K562 (cell line): ENCODE results near the gene SLC7A5. TPM values are rescaled to one million over a fixed set of nuclear protein-coding genes. Genes with fewer than 3 reads are reported as not detected.

ENCODE experiments used
- ARID1B ChIP-seq: fragments of 450-650 bp; IDR thresholded peaks from 2 replicates; pipeline ENCODE4 v1.6.1; 2016; ENCODE audit warnings: antibody characterized with exemption, mild to moderate bottlenecking, inconsistent platforms
- ATF4 ChIP-seq: fragments of 450-650 bp; formaldehyde crosslinking; IDR thresholded peaks from 2 replicates; pipeline ENCODE4 v1.4.0; 2022; ENCODE audit warnings: mild to moderate bottlenecking, moderate library complexity
- BHLHE40 ChIP-seq: IDR thresholded peaks from 2 replicates; pipeline ENCODE4 v1.6.1; 2011; ENCODE audit warnings: low read length, improper control_type of control experiment
- CBFB ChIP-seq: sonication (generic); formaldehyde crosslinking; IDR thresholded peaks from 2 replicates; pipeline ENCODE4 v1.4.0; 2020; ENCODE audit warnings: mild to moderate bottlenecking, missing genetic modification reagents
- ELK3 ChIP-seq: fragments of 450-650 bp; formaldehyde crosslinking; IDR thresholded peaks from 2 replicates; pipeline ENCODE4 v1.4.0; 2020; ENCODE audit warnings: mild to moderate bottlenecking
- ETV5 ChIP-seq: sonication (generic); formaldehyde crosslinking; IDR thresholded peaks from 2 replicates; pipeline ENCODE4 v1.4.0; 2020; ENCODE audit warnings: low read depth, mild to moderate bottlenecking, missing genetic modification reagents
- GATAD2A ChIP-seq: fragments of 450-650 bp; IDR thresholded peaks from 2 replicates; pipeline ENCODE4 v1.6.1; 2017
- HIVEP1 ChIP-seq: fragments of 250-450 bp; sonication (Bioruptor Pico); IDR thresholded peaks from 2 replicates; pipeline ENCODE4 v1.4.0; 2020; ENCODE audit warnings: mild to moderate bottlenecking
- JUN ChIP-seq, 2 experiments: sonication (generic) in 1 of 2; formaldehyde crosslinking in 1 of 2; IDR thresholded peaks; 2 replicates each; pipeline versions ENCODE4 v1.6.1 to v1.8.0; 2012 to 2022; ENCODE audit warnings: borderline replicate concordance in 2 of 2, mild to moderate bottlenecking in 2 of 2, improper control_type of control experiment in 1 of 2, low read depth in 1 of 2, low read length in 1 of 2, missing genetic modification reagents in 1 of 2
- LARP7 ChIP-seq: fragments of 450-650 bp; IDR thresholded peaks from 2 replicates; pipeline ENCODE4 v1.6.1; 2016
- MCM5 ChIP-seq: fragments of 450-650 bp; IDR thresholded peaks from 2 replicates; pipeline ENCODE4 v1.6.1; 2016; ENCODE audit warnings: low read depth
- MECOM ChIP-seq: fragments of 250-450 bp; sonication (Bioruptor Pico); IDR thresholded peaks from 2 replicates; pipeline ENCODE4 v1.8.0; 2022; ENCODE audit warnings: inconsistent platforms
- MTA2 ChIP-seq: fragments of 450-650 bp; IDR thresholded peaks from 2 replicates; pipeline ENCODE4 v1.6.1; 2016; ENCODE audit warnings: low read depth
- NKRF ChIP-seq: fragments of 450-650 bp; IDR thresholded peaks from 2 replicates; pipeline ENCODE4 v1.6.1; 2016; ENCODE audit warnings: borderline replicate concordance
- NRF1 ChIP-seq, 2 experiments: fragments of 450-650 bp; IDR thresholded peaks in 1 of 2; conservative IDR thresholded peaks in 1 of 2; 2 replicates each; pipeline ENCODE4 v1.6.1; 2014; ENCODE audit warnings: mild to moderate bottlenecking in 2 of 2
- TCF15 ChIP-seq: fragments of 250-450 bp; sonication (Bioruptor Pico); IDR thresholded peaks from 2 replicates; pipeline ENCODE4 v1.8.0; 2022; ENCODE audit warnings: moderate library complexity, mild to moderate bottlenecking, inconsistent platforms
- ZNF239 ChIP-seq: fragments of 250-450 bp; sonication (Bioruptor Pico); IDR thresholded peaks from 2 replicates; pipeline ENCODE4 v1.4.0; 2020; ENCODE audit warnings: mild to moderate bottlenecking
- ZNF668 ChIP-seq: fragments of 250-450 bp; sonication (Bioruptor Pico); IDR thresholded peaks from 2 replicates; pipeline ENCODE4 v1.8.0; 2022; ENCODE audit warnings: mild to moderate bottlenecking, inconsistent platforms
- polyA plus RNA-seq, 8 experiments: library from polyadenylated mRNA; depleted of rRNA in 4 of 8; stranded (reverse) in 5 of 8; unstranded in 3 of 8; fragments of >200 nt; fragmentation: Nextera tagmentation in 2 of 8; fragmentation: Illumina TruSeq in 1 of 8; extraction: Ambion mirVana in 2 of 8; extraction: Trizol in 1 of 8; gene quantifications; 2 replicates each; pipeline versions ENCODE4 v1.2.1 to v1.2.3, GENCODE V29; 2011 to 2014; ENCODE audit warnings: inconsistent platforms in 1 of 8, missing spikeins in 1 of 8
- total RNA-seq, 7 experiments: library from RNA; depleted of rRNA in 6 of 7; stranded (reverse); fragments of >200 nt in 6 of 7; fragmentation: Illumina TruSeq in 2 of 7; extraction: Trizol in 2 of 7; gene quantifications; 2 replicates each; pipeline versions ENCODE4 v1.2.1 to v1.2.3, GENCODE V29; 2011 to 2021; ENCODE audit warnings: low replicate concordance in 1 of 7
- TF ChIP-seq, protein P1 (sequence below): sonication (generic); formaldehyde crosslinking; IDR thresholded peaks from 2 replicates; pipeline ENCODE4 v1.8.1; 2022; ENCODE audit warnings: missing genetic modification reagents
- TF ChIP-seq, protein P2 (sequence below), 2 experiments: fragments of 450-650 bp; conservative IDR thresholded peaks; 2 replicates each; pipeline ENCODE4 v1.6.1; 2017; ENCODE audit warnings: mild to moderate bottlenecking in 2 of 2, moderate library complexity in 2 of 2

The SLC7A5 gene
- total and polyA plus RNA-seq, 9 of the 15 experiments (the other 6 are each of a cell fraction or from before 2014, with no cell fraction given), result 1.9 to 220 (median 18.6) TPM

DNA sequence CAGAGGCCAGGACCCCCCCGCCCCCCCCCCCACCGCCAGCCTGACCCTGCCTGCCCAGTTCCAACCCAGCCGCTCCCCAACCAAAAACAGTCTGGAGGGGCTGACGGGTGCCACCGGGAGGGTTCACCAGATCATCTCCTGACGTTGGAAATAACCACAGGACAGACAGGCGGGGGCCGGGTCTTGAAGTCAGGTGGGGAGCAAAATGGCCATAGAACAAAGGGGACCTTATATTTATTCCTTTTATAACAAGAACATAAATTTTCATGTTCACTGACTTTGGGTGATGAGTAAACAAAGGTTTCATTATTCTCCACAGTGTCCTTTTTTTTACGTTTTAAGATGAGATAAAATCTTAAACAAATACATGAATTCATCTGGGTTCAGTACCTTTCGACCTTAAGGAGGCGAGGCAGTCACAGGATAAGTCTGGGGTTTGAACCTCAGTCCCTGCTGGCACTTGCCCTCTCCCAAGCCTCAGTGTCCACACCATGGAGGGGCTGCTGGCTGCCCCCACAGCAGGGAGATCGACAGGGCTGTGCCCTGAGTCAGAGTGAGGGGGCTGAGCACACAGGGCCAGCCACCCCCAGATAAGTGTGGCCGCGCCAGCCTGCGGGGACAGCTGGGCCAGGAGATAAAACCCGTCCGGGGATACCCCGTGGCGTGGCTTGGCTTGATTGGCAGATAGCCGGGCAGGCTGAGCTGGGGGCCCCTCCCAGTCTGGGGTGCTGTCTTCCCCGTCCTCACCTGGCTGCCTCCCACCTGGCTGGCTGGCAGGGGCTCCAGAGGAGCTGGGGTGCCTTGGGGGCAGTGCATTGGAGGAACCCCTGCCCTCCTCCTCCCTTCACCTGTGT lies 15.0 kb downstream of the SLC7A5 start (continued):
- no peak for TF ChIP-seq NKRF
- no peak for TF ChIP-seq ELK3 (CRISPR knock-in tag)
- TF ChIP-seq JUN (IDR thresholded peaks at IDR 0.05; ENCODE audit: borderline replicate concordance, low read depth, low read length), result peak; percentile 88; the same call in 1 of the 2 replicates
- TF ChIP-seq JUN (CRISPR knock-in tag; IDR thresholded peaks at IDR 0.05; ENCODE audit: borderline replicate concordance), result no peak
- TF ChIP-seq NRF1 (conservative IDR thresholded peaks at IDR 0.05 in 1 of 2, IDR thresholded peaks at IDR 0.05 in 1 of 2), result peak; percentile 20 to 39; a peak in 2 of 4 replicates
- peak; percentile 67; the same call in 1 of the 2 replicates for TF ChIP-seq MECOM (CRISPR knock-in tag)
- peak; percentile 98 for TF ChIP-seq MTA2
- TF ChIP-seq MCM5, result no peak
- peak; percentile 100 for TF ChIP-seq ARID1B
- TF ChIP-seq ZNF668 (CRISPR knock-in tag), result peak; percentile 42; the same call in 1 of the 2 replicates
- peak; percentile 97 for TF ChIP-seq HIVEP1 (CRISPR knock-in tag)
- TF ChIP-seq, protein P1, sequence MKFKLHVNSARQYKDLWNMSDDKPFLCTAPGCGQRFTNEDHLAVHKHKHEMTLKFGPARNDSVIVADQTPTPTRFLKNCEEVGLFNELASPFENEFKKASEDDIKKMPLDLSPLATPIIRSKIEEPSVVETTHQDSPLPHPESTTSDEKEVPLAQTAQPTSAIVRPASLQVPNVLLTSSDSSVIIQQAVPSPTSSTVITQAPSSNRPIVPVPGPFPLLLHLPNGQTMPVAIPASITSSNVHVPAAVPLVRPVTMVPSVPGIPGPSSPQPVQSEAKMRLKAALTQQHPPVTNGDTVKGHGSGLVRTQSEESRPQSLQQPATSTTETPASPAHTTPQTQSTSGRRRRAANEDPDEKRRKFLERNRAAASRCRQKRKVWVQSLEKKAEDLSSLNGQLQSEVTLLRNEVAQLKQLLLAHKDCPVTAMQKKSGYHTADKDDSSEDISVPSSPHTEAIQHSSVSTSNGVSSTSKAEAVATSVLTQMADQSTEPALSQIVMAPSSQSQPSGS, result no peak
- peak; percentile 85 for TF ChIP-seq BHLHE40
- TF ChIP-seq ETV5 (CRISPR knock-in tag), result peak; percentile 74; the same call in 1 of the 2 replicates
- TF ChIP-seq TCF15 (CRISPR knock-in tag), result peak; percentile 60; the same call in 1 of the 2 replicates
- TF ChIP-seq LARP7, result no peak
- peak; percentile 87 for TF ChIP-seq ATF4
- TF ChIP-seq GATAD2A, result peak; percentile 97
- TF ChIP-seq CBFB, result peak; percentile 92
- TF ChIP-seq ZNF239 (CRISPR knock-in tag), result peak; percentile 60
- TF ChIP-seq, protein P2, sequence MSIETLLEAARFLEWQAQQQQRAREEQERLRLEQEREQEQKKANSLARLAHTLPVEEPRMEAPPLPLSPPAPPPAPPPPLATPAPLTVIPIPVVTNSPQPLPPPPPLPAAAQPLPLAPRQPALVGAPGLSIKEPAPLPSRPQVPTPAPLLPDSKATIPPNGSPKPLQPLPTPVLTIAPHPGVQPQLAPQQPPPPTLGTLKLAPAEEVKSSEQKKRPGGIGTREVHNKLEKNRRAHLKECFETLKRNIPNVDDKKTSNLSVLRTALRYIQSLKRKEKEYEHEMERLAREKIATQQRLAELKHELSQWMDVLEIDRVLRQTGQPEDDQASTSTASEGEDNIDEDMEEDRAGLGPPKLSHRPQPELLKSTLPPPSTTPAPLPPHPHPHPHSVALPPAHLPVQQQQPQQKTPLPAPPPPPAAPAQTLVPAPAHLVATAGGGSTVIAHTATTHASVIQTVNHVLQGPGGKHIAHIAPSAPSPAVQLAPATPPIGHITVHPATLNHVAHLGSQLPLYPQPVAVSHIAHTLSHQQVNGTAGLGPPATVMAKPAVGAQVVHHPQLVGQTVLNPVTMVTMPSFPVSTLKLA (conservative IDR thresholded peaks at IDR 0.05), result peak; percentile 81 to 90
